Endothelial cell of umbilical vein (primary cell): ENCODE measurements around the gene IGFBP4. TPM values are rescaled to one million over a fixed set of nuclear protein-coding genes. Genes with fewer than 3 reads are reported as not detected.

ENCODE experiments used
- BruUV-seq: library from RNA; stranded (reverse); fragments of 400-500 nt; replicated peaks from 2 replicates; lab custom pipeline; 2021; lab: Mats Ljungman, UMichigan
- CTCF ChIA-PET: fragments of 300-600, 350-600 bp; sonication (Branson Sonifier 250); formaldehyde crosslinking; loops from one replicate; lab custom pipeline; 2021; ENCODE audit warnings: antibody characterized with exemption, inconsistent platforms; lab: Charles Lee
- POLR2A ChIA-PET: fragments of 300-600, 350-600 bp; sonication (Branson Sonifier 250); formaldehyde crosslinking; loops from one replicate; lab custom pipeline; 2021; ENCODE audit warnings: antibody characterized with exemption, inconsistent platforms; lab: Charles Lee
- DNase-seq: peaks from one replicate; pipeline ENCODE4 v3.0.0-alpha.2; 2011; ENCODE audit warnings: low read depth, low spot score
- FAIRE-seq: peaks from 2 replicates; lab custom pipeline; 2011; peaks lifted over from hg19 to GRCh38; lab: Jason Lieb, UNC
- H2AFZ ChIP-seq: 2 replicates; pipeline ENCODE4 v1.6.0; 2012; ENCODE audit warnings: low read depth, low read length, control low read depth, inconsistent platforms
- H3K27ac ChIP-seq: 2 replicates; pipeline ENCODE4 v1.5.1; 2011; ENCODE audit warnings: low read depth, mild to moderate bottlenecking, control low read depth, low read length, moderate library complexity; ENCODE audit not compliant: insufficient read depth
- H3K27me3 ChIP-seq, 2 experiments: 2 replicates each; pipeline versions ENCODE4 v1.6.0 to v1.6.1; 2011; ENCODE audit warnings: low read length in 2 of 2, mixed read lengths in 1 of 2; ENCODE audit not compliant: control insufficient read depth in 2 of 2, insufficient read depth in 2 of 2
- H3K36me3 ChIP-seq, 2 experiments: 2 replicates in 1 of 2; 3 replicates in 1 of 2; pipeline ENCODE4 v1.5.1; 2011; ENCODE audit warnings: low read length in 2 of 2, mild to moderate bottlenecking in 1 of 2, moderate library complexity in 1 of 2; ENCODE audit not compliant: control insufficient read depth in 2 of 2, insufficient read depth in 2 of 2; ENCODE audit errors: extremely low read depth in 1 of 2
- H3K4me1 ChIP-seq: 3 replicates; pipeline ENCODE4 v1.5.1; 2011; ENCODE audit warnings: mild to moderate bottlenecking, low read length; ENCODE audit not compliant: control insufficient read depth, insufficient read depth; ENCODE audit errors: extremely low read depth
- H3K4me2 ChIP-seq: 2 replicates; pipeline ENCODE4 v1.6.1; 2011; ENCODE audit warnings: low read length, control low read depth, mixed read lengths; ENCODE audit not compliant: insufficient read depth
- H3K4me3 ChIP-seq, 3 experiments: fragments of 200-600 bp in 1 of 3; sonication (generic), shearing (Covaris generic) in 1 of 3; replicated peaks in 1 of 3; 2 replicates each; pipeline ENCODE4 v1.5.1; 2011 to 2016; ENCODE audit warnings: control low read depth in 3 of 3, low read length in 3 of 3, mild to moderate bottlenecking in 2 of 3, inconsistent platforms in 1 of 3, low read depth in 1 of 3, moderate library complexity in 1 of 3; ENCODE audit not compliant: insufficient read depth in 1 of 3
- H3K79me2 ChIP-seq: 2 replicates; pipeline ENCODE4 v1.6.0; 2012; ENCODE audit warnings: low read length, inconsistent platforms; ENCODE audit not compliant: control insufficient read depth, insufficient read depth
- H3K9ac ChIP-seq: replicated peaks from 2 replicates; pipeline ENCODE3; 2011; ENCODE audit warnings: low read length, control low read depth; ENCODE audit not compliant: insufficient read depth; ENCODE audit errors: extremely low read depth
- H3K9me1 ChIP-seq: replicated peaks from 3 replicates; pipeline ENCODE4 v1.6.0; 2011; ENCODE audit warnings: mild to moderate bottlenecking, low read length; ENCODE audit not compliant: control insufficient read depth, insufficient read depth; ENCODE audit errors: extremely low read depth
- H3K9me3 ChIP-seq: replicated peaks from 2 replicates; pipeline ENCODE4 v1.5.1; 2012; ENCODE audit warnings: low read length, inconsistent platforms; ENCODE audit not compliant: control insufficient read depth, insufficient read depth
- H4K20me1 ChIP-seq: replicated peaks from 2 replicates; pipeline ENCODE3; 2011; ENCODE audit warnings: mild to moderate bottlenecking, low read length; ENCODE audit not compliant: control insufficient read depth, insufficient read depth; ENCODE audit errors: extremely low read depth
- EZH2 ChIP-seq: IDR thresholded peaks from 2 replicates; pipeline ENCODE4 v1.6.1; 2012; ENCODE audit warnings: borderline replicate concordance, low read depth, mild to moderate bottlenecking, moderate library complexity, low read length, inconsistent platforms; ENCODE audit not compliant: severe bottlenecking
- FOS ChIP-seq: IDR thresholded peaks from 2 replicates; pipeline ENCODE4 v1.6.1; 2011; ENCODE audit warnings: mild to moderate bottlenecking, low read length, moderate library complexity, borderline replicate concordance; ENCODE audit not compliant: insufficient read depth
- GATA2 ChIP-seq: IDR thresholded peaks from 2 replicates; pipeline ENCODE4 v1.7.0; 2011; ENCODE audit warnings: low read depth, mild to moderate bottlenecking, moderate library complexity, mixed read lengths, low read length; ENCODE audit not compliant: insufficient read length, insufficient read depth
- JUN ChIP-seq: IDR thresholded peaks from 2 replicates; pipeline ENCODE4 v1.6.1; 2011; ENCODE audit warnings: borderline replicate concordance, low read depth; ENCODE audit not compliant: insufficient read length, insufficient read depth
- MYC ChIP-seq: IDR thresholded peaks from one replicate; pipeline ENCODE4 v1.6.1; 2011; ENCODE audit warnings: mild to moderate bottlenecking, low read depth, low read length
- POLR2A ChIP-seq: IDR thresholded peaks from 2 replicates; pipeline ENCODE4 v1.6.1; 2012; ENCODE audit warnings: low read depth, mild to moderate bottlenecking, control low read depth, low read length
- POLR2AphosphoS5 ChIP-seq: IDR thresholded peaks from 2 replicates; pipeline ENCODE4 v1.6.1; 2012; ENCODE audit warnings: low read depth, mild to moderate bottlenecking, control low read depth, low read length, moderate library complexity; ENCODE audit not compliant: insufficient read depth
- dilution Hi-C: fragments of 300-500 bp; cut with MboI; formaldehyde crosslinking; loops from one replicate; pipeline ENCODE4 v1.15.0; 2019; ENCODE audit warnings: low sequenced_read_pairs; ENCODE audit not compliant: extremely low pct_ligation_motif_present
- intact Hi-C: fragments of 100-400 bp; cut with micrococcal nuclease; formaldehyde crosslinking; loops from one replicate; pipeline ENCODE4 v1.10.0; 2022
- polyA plus RNA-seq, 4 experiments: library from polyadenylated mRNA; depleted of rRNA in 3 of 4; stranded (reverse) in 3 of 4; unstranded in 1 of 4; fragments of >200 nt; gene quantifications; 2 replicates each; pipeline versions ENCODE4 v1.2.1 to v1.2.3, GENCODE V29; 2011 to 2012; ENCODE audit warnings: missing spikeins in 1 of 4
- total RNA-seq: library from RNA; stranded (reverse); gene quantifications from 2 replicates; pipeline ENCODE4 v1.2.3, GENCODE V29; 2021
- TF ChIP-seq, protein P1 (sequence below): IDR thresholded peaks from 2 replicates; pipeline ENCODE4 v1.6.1; 2011; ENCODE audit not compliant: insufficient read depth, insufficient read length
- TF ChIP-seq, protein P2 (sequence below), 2 donors: IDR thresholded peaks; 1 replicate in 1 of 2; 2 replicates in 1 of 2; pipeline ENCODE4 v1.5.1; 2011; ENCODE audit warnings: low read length in 2 of 2, mild to moderate bottlenecking in 2 of 2, moderate library complexity in 2 of 2, control low read depth in 1 of 2, inconsistent platforms in 1 of 2, low read depth in 1 of 2; ENCODE audit not compliant: insufficient read depth in 1 of 2; ENCODE audit errors: extremely low read depth in 1 of 2

The IGFBP4 gene
- total and polyA plus RNA-seq, 2 donors (not counting 3 experiments of a cell fraction or from before 2014, with no cell fraction given) = 377 to 618 TPM

DNA sequence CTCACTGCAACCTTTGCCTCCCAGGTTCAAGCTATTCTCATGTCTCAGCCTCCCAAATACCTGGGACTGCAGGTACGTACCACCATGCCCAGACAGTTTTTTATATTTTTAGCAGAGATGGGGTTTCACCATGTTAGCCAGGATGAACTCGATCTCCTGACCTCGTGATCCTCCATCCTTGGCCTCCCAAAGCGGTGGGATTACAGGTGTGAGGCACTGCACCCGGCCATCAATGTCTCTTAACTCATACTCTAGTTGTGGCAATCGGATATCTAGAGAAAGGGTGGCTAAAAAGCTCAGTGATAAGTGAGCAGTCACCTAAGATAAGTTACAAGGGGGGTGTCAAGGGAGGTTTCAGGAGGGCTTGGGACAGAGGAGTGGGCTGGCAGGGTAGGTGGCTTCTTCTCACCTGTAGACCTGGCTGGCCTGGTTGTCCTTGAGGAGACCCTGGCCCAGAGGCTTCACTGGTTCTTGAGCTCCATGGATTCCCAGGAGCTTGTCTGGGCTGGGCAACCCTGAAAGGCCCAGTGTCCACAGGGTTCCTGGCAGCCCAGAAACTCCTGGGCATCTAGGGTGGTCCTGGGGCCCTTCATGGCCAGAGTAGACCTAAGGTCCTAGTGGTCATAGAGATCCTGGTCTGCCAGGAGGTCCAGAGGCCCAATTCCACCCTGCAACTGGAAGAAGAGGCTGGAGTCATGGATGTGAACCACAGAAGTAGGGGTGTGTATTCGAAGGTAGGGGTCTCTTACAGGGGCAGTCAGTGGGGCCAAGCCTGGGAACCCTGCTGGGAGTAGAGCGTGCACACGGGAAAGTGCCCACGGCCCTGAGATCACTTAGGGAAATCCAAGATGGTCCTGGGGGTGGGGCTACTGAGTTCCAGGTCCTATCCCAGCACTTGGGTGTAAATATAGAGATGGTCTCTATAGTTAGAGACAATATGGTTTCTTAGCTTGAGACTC, 12.7 kb upstream of the IGFBP4 start:
- no peaks in the 10 kb centered on the region for H3K9me1 ChIP-seq
- no peaks in the 10 kb centered on the region for H3K9me3 ChIP-seq
- no peak for FAIRE-seq
- H3K27ac ChIP-seq = no peak overlapping the region
- H3K79me2 ChIP-seq = no peaks in the 10 kb centered on the region
- ChIA-PET POLR2A (no interaction called here), CTCF (interaction anchor here (0.8 to 2.4 kb wide), 6 partner anchors 13 to 103 kb away, joined by 3 to 14 read pairs (median 5); partner anchors contain the start of gene TOP2A)
- no peak overlapping the region for H3K9ac ChIP-seq
- H3K4me3 ChIP-seq = no peak overlapping the region
- no peaks in the 10 kb centered on the region for H3K4me1 ChIP-seq
- H3K36me3 ChIP-seq = no peaks in the 10 kb centered on the region
- H3K27me3 ChIP-seq = peaks cover 0 to 2% of the 10 kb centered on the region in 2 experiments
- dilution Hi-C loops = no loop called here
- no peak for DNase-seq
- BruUV-seq = no TSS peak
- H2AFZ ChIP-seq = no peak overlapping the region
- no peaks in the 10 kb centered on the region for H4K20me1 ChIP-seq
- no peak for TF ChIP-seq JUN
- TF ChIP-seq GATA2 = no peak
- TF ChIP-seq MYC = no peak
- no peak for TF ChIP-seq EZH2
- no peak for TF ChIP-seq POLR2A
- TF ChIP-seq, protein P1, sequence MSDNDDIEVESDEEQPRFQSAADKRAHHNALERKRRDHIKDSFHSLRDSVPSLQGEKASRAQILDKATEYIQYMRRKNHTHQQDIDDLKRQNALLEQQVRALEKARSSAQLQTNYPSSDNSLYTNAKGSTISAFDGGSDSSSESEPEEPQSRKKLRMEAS = no peak
- no peak for TF ChIP-seq FOS
- TF ChIP-seq POLR2AphosphoS5 = no peak
- TF ChIP-seq, protein P2, sequence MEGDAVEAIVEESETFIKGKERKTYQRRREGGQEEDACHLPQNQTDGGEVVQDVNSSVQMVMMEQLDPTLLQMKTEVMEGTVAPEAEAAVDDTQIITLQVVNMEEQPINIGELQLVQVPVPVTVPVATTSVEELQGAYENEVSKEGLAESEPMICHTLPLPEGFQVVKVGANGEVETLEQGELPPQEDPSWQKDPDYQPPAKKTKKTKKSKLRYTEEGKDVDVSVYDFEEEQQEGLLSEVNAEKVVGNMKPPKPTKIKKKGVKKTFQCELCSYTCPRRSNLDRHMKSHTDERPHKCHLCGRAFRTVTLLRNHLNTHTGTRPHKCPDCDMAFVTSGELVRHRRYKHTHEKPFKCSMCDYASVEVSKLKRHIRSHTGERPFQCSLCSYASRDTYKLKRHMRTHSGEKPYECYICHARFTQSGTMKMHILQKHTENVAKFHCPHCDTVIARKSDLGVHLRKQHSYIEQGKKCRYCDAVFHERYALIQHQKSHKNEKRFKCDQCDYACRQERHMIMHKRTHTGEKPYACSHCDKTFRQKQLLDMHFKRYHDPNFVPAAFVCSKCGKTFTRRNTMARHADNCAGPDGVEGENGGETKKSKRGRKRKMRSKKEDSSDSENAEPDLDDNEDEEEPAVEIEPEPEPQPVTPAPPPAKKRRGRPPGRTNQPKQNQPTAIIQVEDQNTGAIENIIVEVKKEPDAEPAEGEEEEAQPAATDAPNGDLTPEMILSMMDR (IDR thresholded peaks at IDR 0.05; ENCODE audit: extremely low read depth in 1 of 2, insufficient read depth in 1 of 2, low read depth in 1 of 2, low read length in 2 of 2) = no peak
- no peak overlapping the region for H3K4me2 ChIP-seq
- intact Hi-C loops = no loop called here
